Panc1 (cell line): ENCODE data around the gene PINLYP. TPM values are rescaled to one million over a fixed set of nuclear protein-coding genes. Genes with fewer than 3 reads are reported as not detected.

Source experiments
- ATAC-seq: fragments of 200-7000 bp; cut with Tn5 transposase; 2 replicates; pipeline ENCODE4 v1.9.1; 2020; ENCODE audit warnings: mild to moderate bottlenecking, moderate library complexity
- BruUV-seq: library from RNA; stranded (reverse); fragments of 400-500 nt; replicated peaks from 2 replicates; lab custom pipeline; 2021; lab: Mats Ljungman, UMichigan
- CTCF ChIA-PET: fragments of 300-600 bp; sonication (Branson Sonifier 250); formaldehyde crosslinking; loops from one replicate; lab custom pipeline; 2022; ENCODE audit warnings: antibody characterized with exemption; lab: Charles Lee
- POLR2A ChIA-PET: fragments of 300-600 bp; sonication (Branson Sonifier 250); formaldehyde crosslinking; loops from one replicate; lab custom pipeline; 2022; ENCODE audit warnings: antibody characterized with exemption; lab: Charles Lee
- DNase-seq: peaks from one replicate; pipeline ENCODE4 v3.0.0-alpha.2; 2010; ENCODE audit warnings: low read depth, low spot score
- H3K27ac ChIP-seq: 2 replicates; pipeline ENCODE4 v1.5.1; 2011; ENCODE audit warnings: mild to moderate bottlenecking, low read length, inconsistent platforms
- H3K27me3 ChIP-seq: fragments of 200-500 bp; sonication (Bioruptor generic); 2 replicates; pipeline ENCODE4 v1.6.0; 2014; ENCODE audit warnings: low read length, inconsistent platforms; ENCODE audit not compliant: control insufficient read depth, insufficient read depth
- H3K36me3 ChIP-seq: fragments of 200-500 bp; sonication (Bioruptor generic); 2 replicates; pipeline ENCODE4 v1.5.1; 2014; ENCODE audit warnings: inconsistent platforms, mild to moderate bottlenecking, low read length, moderate library complexity; ENCODE audit not compliant: control insufficient read depth, insufficient read depth
- H3K4me1 ChIP-seq: 2 replicates; pipeline ENCODE4 v1.5.1; 2011; ENCODE audit warnings: inconsistent platforms, mild to moderate bottlenecking, low read length, moderate library complexity; ENCODE audit not compliant: control insufficient read depth, insufficient read depth
- H3K4me3 ChIP-seq, 2 experiments: 2 replicates each; pipeline ENCODE4 v1.5.1; 2011 to 2012; ENCODE audit warnings: low read depth in 2 of 2, low read length in 2 of 2, mild to moderate bottlenecking in 2 of 2, inconsistent platforms in 1 of 2, moderate library complexity in 1 of 2
- H3K9me3 ChIP-seq: fragments of 200-500 bp; sonication (Bioruptor generic); 2 replicates; pipeline ENCODE4 v1.5.1; 2014; ENCODE audit warnings: low read depth, mild to moderate bottlenecking, inconsistent platforms, low read length, moderate library complexity; ENCODE audit not compliant: control insufficient read depth, insufficient read depth
- CTCF ChIP-seq: fragments of 450-650 bp; IDR thresholded peaks from 2 replicates; pipeline ENCODE4 v1.5.1; 2017; ENCODE audit warnings: mild to moderate bottlenecking
- POLR2AphosphoS5 ChIP-seq: IDR thresholded peaks from 2 replicates; pipeline ENCODE4 v1.6.1; 2012; ENCODE audit warnings: mild to moderate bottlenecking, low read depth, low read length, moderate library complexity
- REST ChIP-seq, 2 experiments: IDR thresholded peaks; 2 replicates each; pipeline ENCODE4 v1.6.1; 2011 to 2012; ENCODE audit warnings: low read depth in 2 of 2, control low read depth in 1 of 2, low read length in 1 of 2, mild to moderate bottlenecking in 1 of 2, moderate library complexity in 1 of 2; ENCODE audit not compliant: insufficient read depth in 1 of 2
- SIN3A ChIP-seq: IDR thresholded peaks from 2 replicates; pipeline ENCODE4 v1.6.1; 2012; ENCODE audit warnings: low read depth, mild to moderate bottlenecking, low read length, moderate library complexity, borderline replicate concordance; ENCODE audit not compliant: insufficient read depth
- TCF7L2 ChIP-seq: IDR thresholded peaks from 2 replicates; pipeline ENCODE4 v1.6.1; 2011; ENCODE audit warnings: mild to moderate bottlenecking, low read depth, low read length, inconsistent platforms
- in situ Hi-C: cut with HindIII; loops from 2 replicates; pipeline ENCODE4 v1.10.0; 2016; ENCODE audit warnings: low sequenced_read_pairs, low pct_unique_long_range_greater_than_20kb
- intact Hi-C: fragments of 100-400 bp; cut with micrococcal nuclease; formaldehyde crosslinking; loops from one replicate; pipeline ENCODE4 v1.10.0; 2022; ENCODE audit not compliant: unreplicated experiment
- total RNA-seq: library from RNA; stranded (reverse); gene quantifications from one replicate; pipeline ENCODE4 v1.2.1, GENCODE V29; 2021; ENCODE audit not compliant: unreplicated experiment

Gene PINLYP
- total RNA-seq, 1 experiment from 2014 or later, result 0.21 TPM

DNA sequence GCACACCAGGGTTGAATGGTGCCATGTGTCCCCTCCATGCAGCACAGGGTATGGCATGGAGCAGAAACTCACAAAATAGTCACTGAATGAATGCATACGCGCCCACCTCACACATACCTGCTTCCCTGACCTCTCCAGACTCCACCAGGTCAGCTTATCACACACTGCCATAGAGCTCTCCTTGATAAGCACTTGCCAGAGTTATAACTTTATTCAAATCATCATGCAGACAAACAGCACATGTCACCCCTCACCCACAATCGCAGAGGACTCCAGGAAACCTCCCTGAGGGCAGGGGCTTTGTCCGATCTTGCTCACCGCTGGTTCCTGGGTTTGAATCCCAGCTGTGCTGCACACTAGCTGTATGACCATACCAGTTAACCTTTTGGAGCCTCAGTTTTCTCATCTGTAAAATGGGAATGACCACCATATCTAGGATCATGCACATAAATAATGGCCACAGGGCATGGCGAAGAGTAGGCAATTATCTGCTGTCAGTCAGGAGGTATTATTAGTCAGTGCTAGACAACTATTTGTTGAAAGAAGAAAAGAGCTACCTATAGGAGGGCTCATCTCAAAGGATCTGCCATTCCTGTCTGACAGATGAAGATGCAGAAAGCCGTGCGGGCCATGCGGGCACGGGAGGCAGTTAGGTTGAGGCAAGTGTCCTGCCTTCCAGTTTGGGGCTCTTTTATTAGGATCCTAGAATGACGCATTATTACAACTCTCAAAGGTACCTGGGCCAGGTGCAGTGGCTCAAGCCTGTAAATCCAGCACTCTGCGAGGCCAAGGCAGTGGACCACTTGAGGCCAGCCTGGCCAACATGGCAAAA lies 14.2 kb upstream of the PINLYP start:
- CTCF ChIA-PET, result interaction anchor here (0.6 kb wide), 1 partner anchor 126 kb away, joined by 8 read pairs; no protein-coding TSS in a partner anchor
- POLR2A ChIA-PET, result no interaction called here

DNA sequence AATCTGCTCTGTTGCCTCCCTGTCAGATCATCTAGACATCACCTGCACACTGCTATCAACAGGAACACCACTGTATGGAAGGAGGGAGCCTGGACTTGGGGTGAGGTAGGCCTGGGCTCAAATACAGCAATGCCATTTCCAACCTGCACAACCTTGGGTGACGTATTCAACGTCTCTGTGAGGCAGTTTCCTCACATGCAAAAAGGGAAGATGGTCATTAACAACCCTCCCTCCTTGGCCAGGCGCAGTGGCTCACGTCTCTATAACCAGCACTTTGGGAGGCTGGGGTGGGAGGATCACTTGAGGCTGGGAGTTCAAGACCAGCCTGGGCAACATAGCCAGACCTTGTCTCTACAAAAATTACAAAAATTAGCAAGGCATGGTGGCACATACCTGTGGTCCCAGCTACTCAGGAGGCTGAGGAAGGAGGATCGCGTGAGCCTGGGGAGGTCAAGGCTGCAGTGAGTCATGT lies 13.3 kb upstream of the PINLYP start:
- no peaks in the 10 kb centered on the region for H3K9me3 ChIP-seq
- in situ Hi-C loops, result no loop called here
- DNase-seq (no peak), ATAC-seq (no peak)
- no peaks in the 10 kb centered on the region for H3K4me1 ChIP-seq
- ChIA-PET POLR2A (no interaction called here), CTCF (no interaction called here)
- H3K4me3 ChIP-seq, result no peak overlapping the region
- no TSS peak for BruUV-seq
- H3K27ac ChIP-seq, result no peak overlapping the region
- intact Hi-C loops, result no loop called here
- no peaks in the 10 kb centered on the region for H3K36me3 ChIP-seq
- H3K27me3 ChIP-seq, result no peaks in the 10 kb centered on the region
- no peak for TF ChIP-seq CTCF
- TF ChIP-seq POLR2AphosphoS5, result no peak
- no peak for TF ChIP-seq REST (IDR thresholded peaks at IDR 0.05; ENCODE audit: insufficient read depth in 1 of 2, low read depth in 2 of 2, low read length in 1 of 2)
- no peak for TF ChIP-seq SIN3A

More for the DNA sequence above, 14.2 kb upstream of the PINLYP start:
- intact Hi-C loops, result no loop called here
- TF ChIP-seq SIN3A (no peak), CTCF (no peak), TCF7L2 (no peak), REST (IDR thresholded peaks at IDR 0.05; ENCODE audit: insufficient read depth in 1 of 2, low read depth in 2 of 2, low read length in 1 of 2) (no peak), POLR2AphosphoS5 (no peak)
- BruUV-seq, result no TSS peak
- DNase-seq, result no peak
- no peak for ATAC-seq
- no peak overlapping the region for H3K27ac ChIP-seq
- in situ Hi-C loops, result no loop called here
- no peak overlapping the region for H3K4me3 ChIP-seq
- H3K4me1 ChIP-seq, result no peaks in the 10 kb centered on the region
- H3K36me3 ChIP-seq, result no peaks in the 10 kb centered on the region
- H3K9me3 ChIP-seq, result no peaks in the 10 kb centered on the region
- H3K27me3 ChIP-seq, result no peaks in the 10 kb centered on the region
